Keratinocyte (primary cell): ENCODE data around the gene FURIN.

Experiments used
- CTCF ChIP-seq, 3 experiments: IDR thresholded peaks in 1 of 3; conservative IDR thresholded peaks in 1 of 3; optimal IDR thresholded peaks in 1 of 3; 2 replicates in 2 of 3; 3 replicates in 1 of 3; pipeline versions ENCODE3 to v1.5.1; 2011; ENCODE audit warnings: low read length in 3 of 3, mild to moderate bottlenecking in 3 of 3, moderate library complexity in 2 of 3, control low read depth in 1 of 3, inconsistent platforms in 1 of 3; ENCODE audit not compliant: insufficient read depth in 2 of 3; ENCODE audit errors: extremely low read depth in 1 of 3
- EZH2 ChIP-seq: IDR thresholded peaks from one replicate; pipeline ENCODE4 v1.6.1; 2012; ENCODE audit warnings: inconsistent platforms, mild to moderate bottlenecking, low read length, moderate library complexity

DNA sequence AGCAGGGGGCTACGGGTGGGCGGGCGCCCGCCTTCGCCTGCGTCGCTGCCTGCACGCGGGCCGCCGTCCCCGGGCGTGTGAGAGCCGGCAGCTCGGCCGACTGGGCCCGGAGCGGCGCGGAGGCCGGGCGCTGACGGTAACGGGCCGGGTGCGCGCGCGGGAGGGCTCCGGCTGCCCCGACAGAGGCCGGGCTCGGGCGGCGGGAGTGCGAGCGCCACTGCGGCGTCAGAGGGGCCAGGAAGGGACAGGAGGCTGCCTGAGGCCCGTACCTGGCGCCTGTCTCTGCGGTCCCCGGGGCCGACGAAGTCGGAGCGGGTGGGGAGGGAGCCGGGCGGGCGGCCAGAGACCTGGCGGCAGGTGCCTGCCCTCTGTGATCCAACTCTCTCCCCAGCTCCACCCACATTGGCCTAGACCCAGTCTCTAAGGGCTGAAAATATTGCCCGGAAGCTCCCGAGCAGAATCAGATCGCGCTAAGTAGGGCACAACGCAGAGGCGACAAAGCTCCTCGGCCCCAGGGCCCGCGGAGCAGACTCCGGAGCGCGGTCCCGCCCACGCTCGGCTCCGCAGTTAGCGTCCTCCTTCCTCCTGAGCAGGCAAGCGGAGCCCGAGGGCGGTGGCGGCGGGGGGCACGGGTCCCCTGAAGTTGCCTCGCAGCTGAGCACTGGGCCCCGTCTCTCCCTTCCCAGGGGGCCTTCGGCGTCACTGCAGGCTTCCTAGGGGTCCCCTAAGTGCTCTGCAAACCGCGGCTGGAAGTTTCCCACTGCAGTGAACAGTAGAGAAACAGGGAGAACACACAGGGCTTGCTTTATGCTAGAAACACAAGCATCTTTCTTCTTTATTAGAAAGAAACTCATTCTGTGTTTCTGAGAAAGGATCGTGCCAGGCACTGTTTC lies 34.7 kb downstream of the FURIN start, which contains the start of gene MAN2A2:
- TF ChIP-seq CTCF (optimal IDR thresholded peaks at IDR 0.05 in 1 of 3, IDR thresholded peaks at IDR 0.05 in 1 of 3, conservative IDR thresholded peaks at IDR 0.05 in 1 of 3; ENCODE audit: extremely low read depth in 1 of 3, insufficient read depth in 2 of 3, low read length in 3 of 3) (no peak), EZH2 (no peak)
